Measurements from ENCODE around the gene TMED10. TPM values are rescaled to one million over a fixed set of nuclear protein-coding genes. Genes with fewer than 3 reads are reported as not detected.
"Not testable (repeated sequence)": the region's sequence is repeated elsewhere in the genome, so short reads cannot be mapped to it uniquely, and the experiment has no call there.

Gene TMED10
- total RNA-seq, 1 donor from 2014 or later: 286 TPM

DNA sequence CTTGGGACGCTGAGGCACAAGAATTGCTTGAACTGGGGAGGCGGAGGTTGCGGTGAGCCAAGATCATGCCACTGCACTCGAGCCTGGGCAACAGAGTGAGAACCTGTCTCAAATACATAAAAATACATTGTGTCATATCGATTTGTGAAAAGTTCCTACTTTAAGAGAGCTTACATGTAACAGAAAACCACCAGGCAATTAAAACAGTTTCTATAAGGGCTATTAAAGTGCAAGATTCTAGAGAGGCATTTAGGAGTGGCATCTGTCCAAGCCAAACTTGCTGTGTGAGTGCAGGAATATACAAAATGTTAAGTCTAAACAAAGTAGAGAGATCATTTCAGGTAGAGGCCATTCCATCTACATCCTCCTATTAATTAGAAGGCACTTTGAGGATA, 47.8 kb downstream of the TMED10 start:
- peaks cover 58% of the 10 kb centered on the region for H3K4me1 ChIP-seq
- DNase-seq: no peak
- peaks cover 26% of the 10 kb centered on the region for H3K36me3 ChIP-seq
- H3K27ac ChIP-seq: no peak overlapping the region
- intact Hi-C loops (cut with DNase I): no loop called here
- ATAC-seq: no peak
- no peaks in the 10 kb centered on the region for H3K9me3 ChIP-seq
- H3K4me3 ChIP-seq: no peak overlapping the region
- TF ChIP-seq, protein P1, sequence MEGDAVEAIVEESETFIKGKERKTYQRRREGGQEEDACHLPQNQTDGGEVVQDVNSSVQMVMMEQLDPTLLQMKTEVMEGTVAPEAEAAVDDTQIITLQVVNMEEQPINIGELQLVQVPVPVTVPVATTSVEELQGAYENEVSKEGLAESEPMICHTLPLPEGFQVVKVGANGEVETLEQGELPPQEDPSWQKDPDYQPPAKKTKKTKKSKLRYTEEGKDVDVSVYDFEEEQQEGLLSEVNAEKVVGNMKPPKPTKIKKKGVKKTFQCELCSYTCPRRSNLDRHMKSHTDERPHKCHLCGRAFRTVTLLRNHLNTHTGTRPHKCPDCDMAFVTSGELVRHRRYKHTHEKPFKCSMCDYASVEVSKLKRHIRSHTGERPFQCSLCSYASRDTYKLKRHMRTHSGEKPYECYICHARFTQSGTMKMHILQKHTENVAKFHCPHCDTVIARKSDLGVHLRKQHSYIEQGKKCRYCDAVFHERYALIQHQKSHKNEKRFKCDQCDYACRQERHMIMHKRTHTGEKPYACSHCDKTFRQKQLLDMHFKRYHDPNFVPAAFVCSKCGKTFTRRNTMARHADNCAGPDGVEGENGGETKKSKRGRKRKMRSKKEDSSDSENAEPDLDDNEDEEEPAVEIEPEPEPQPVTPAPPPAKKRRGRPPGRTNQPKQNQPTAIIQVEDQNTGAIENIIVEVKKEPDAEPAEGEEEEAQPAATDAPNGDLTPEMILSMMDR (IDR thresholded peaks at IDR 0.05): no peak
- H3K27me3 ChIP-seq (ENCODE audit: low read depth): no peaks in the 10 kb centered on the region

DNA sequence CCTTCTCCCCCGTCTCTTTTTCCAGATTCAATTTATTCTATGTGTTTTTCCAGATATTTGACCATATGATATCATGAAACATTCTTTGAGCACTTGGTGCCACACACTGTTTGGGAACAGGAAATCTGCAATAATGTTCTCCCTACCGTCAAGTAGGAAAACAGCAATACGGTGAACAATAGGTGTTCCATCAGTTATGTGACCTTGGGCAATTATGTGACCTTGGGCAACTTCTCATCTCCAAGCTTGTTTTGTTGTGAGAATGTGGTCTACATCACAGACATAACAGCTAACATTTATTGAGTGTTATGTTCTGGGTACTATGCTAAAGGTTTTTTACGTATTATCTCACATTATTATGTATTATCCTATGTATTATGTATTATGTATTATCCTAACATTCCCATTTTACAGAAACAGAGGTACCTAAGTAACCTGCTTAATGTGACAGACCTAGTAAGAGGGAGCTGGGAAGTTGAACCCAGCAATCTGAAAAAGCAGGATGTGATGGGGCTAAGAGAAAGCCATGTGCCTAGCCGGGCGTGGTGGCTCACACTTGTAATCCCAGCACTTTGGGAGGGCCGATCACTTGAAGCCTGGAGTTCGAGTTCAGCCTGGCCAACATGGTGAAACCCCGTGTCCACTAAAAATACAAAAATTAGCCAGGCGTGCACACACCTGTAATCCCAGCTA, 48.4 kb downstream of the TMED10 start:
- H3K27me3 ChIP-seq (ENCODE audit: low read depth): no peaks in the 10 kb centered on the region
- DNase-seq (no peak), ATAC-seq (no peak)
- H3K4me3 ChIP-seq: peak overlapping the region; percentile 94
- intact Hi-C loops (cut with DNase I): no loop called here
- peaks cover 21% of the 10 kb centered on the region for H3K36me3 ChIP-seq
- peak overlapping the region; percentile 99 for H3K27ac ChIP-seq
- no peaks in the 10 kb centered on the region for H3K9me3 ChIP-seq
- H3K4me1 ChIP-seq: peaks cover 53% of the 10 kb centered on the region
- TF ChIP-seq, protein P1 (IDR thresholded peaks at IDR 0.05): no peak

DNA sequence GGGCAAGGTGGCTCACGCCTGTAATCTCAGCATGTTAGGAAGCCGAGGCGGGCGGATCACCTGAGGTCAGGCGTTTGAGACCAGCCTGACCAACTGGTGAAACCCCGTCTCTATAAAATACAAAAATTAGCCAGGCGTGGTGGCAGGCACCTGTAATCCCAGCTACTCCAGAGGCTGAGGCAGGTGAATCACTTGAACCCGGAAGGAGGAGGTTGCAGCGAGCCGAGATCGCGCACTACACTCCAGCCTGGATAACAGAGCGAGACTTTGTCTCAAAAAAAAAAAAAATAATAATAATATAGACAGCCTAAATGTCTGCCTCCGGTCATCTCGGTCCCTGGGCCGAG, 49.0 kb downstream of the TMED10 start:
- peak; percentile 15 to 44 for ATAC-seq
- H3K27ac ChIP-seq: peak overlapping the region; percentile 99
- DNase-seq; H3K27me3 ChIP-seq (ENCODE audit: low read depth); H3K9me3 ChIP-seq; intact Hi-C loops (cut with DNase I): not testable (repeated sequence)
- H3K4me3 ChIP-seq: peak overlapping the region; percentile 94
- peaks cover 15% of the 10 kb centered on the region for H3K36me3 ChIP-seq
- peaks cover 47% of the 10 kb centered on the region for H3K4me1 ChIP-seq

DNA sequence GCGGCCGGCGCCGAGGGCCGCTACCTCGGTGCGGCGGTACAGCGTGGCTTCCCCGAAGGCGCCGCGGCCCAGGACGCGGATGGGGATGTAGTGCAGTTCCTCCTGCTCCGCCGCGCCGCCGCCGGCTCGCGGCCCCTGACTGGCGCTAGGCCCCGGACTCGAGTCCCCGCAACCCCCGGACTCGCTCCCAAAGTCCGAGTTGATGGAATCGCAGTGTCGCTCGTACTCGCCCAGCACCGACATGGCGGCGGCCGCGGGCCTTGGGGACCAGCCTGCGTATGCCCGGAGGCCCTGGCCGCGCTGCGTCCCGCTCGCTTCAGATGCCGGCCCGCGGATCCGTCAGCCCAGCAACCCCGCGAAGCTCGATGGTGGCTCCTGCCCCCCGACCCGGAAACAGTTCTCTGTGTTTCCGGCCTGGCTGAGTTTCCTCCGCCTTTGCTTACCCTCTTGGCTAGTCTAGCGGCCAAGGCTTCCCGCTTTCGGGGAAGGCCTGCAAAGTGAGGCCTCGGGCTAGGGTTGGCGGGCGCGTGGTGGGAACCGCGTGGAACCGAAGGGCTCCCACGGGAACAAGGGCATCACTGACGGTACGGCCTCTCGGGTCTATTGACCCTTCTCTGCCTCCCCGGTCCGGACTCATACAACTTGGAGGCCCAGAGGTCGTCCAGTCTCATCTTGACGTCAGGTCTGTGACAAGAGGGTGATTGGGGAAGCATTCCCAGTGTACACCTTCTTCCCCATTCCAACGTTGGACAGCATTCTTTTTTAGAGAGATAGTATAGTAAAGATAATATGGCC, 49.5 kb downstream of the TMED10 start, which contains the start of gene NEK9:
NEK9 (minus strand) TSS at position 370 of the 795 bp plus-strand sequence; CDS start at position 243, 127 bp downstream.
- peak; percentile 96 to 98 for ATAC-seq
- Histone ChIP-seq H3K27ac (peak within 1 kb of the TSS; percentile 99), H3K27me3 (ENCODE audit: low read depth) (no peaks in the 10 kb centered on the region), H3K36me3 (peaks cover 11% of the 10 kb centered on the region), H3K4me1 (peaks cover 47% of the 10 kb centered on the region), H3K9me3 (no peaks in the 10 kb centered on the region), H3K4me3 (peak within 1 kb of the TSS; percentile 94)
- intact Hi-C loops (cut with DNase I): no loop called here
- DNase-seq: peak; percentile 93
- TF ChIP-seq, protein P1 (IDR thresholded peaks at IDR 0.05): no peak

DNA sequence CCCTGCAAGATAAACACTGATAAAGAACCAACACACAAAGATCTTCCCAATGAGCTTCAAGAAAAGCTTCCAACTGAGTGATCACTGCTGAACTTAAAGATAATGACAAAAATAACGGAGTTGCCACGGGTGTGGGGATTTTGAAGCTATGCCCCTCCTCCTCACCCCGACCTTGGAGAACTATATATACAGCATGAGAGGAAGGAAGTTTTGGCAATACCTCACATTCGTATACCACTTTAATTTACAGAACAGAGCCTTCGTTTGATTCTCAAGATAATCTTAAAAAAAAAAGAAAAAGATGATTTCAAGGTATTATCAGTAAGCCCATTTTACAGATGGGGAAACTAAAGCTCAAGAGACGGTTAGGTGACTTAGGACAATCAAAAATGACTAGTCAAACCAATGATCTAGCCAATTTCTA, 50.3 kb downstream of the TMED10 start:
- H3K4me3 ChIP-seq: peak overlapping the region; percentile 94
- H3K36me3 ChIP-seq: peaks cover 8% of the 10 kb centered on the region
- TF ChIP-seq, protein P1 (IDR thresholded peaks at IDR 0.05): no peak
- no peaks in the 10 kb centered on the region for H3K27me3 ChIP-seq (ENCODE audit: low read depth)
- DNase-seq (no peak), ATAC-seq (no peak)
- H3K9me3 ChIP-seq: no peaks in the 10 kb centered on the region
- peak overlapping the region; percentile 99 for H3K27ac ChIP-seq
- intact Hi-C loops (cut with DNase I): no loop called here
- H3K4me1 ChIP-seq: peaks cover 51% of the 10 kb centered on the region

DNA sequence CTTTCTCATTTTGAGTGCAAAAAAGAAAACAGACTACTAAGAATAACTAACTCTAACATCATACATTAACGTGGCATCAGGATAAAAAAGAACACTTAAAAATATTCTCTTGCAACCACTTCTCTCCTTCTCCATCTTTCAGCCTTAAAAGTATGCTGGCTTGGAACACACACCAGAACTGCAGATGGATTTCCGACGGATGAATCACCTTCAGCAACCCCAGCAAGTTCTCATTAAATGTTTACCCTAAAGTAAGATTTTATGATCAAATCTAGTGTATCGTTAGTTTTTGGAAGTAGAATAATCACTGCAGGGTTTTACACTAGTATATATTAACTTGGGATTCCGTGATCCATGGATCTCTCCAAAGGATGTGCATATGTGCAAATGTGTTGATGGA, 50.8 kb downstream of the TMED10 start:
- TF ChIP-seq, protein P1 (IDR thresholded peaks at IDR 0.05): no peak
- peak overlapping the region; percentile 94 for H3K4me3 ChIP-seq
- H3K4me1 ChIP-seq: peaks cover 56% of the 10 kb centered on the region
- no peak overlapping the region for H3K27ac ChIP-seq
- DNase-seq (no peak), ATAC-seq (no peak)
- intact Hi-C loops (cut with DNase I): no loop called here
- H3K36me3 ChIP-seq: peaks cover 11% of the 10 kb centered on the region
- no peaks in the 10 kb centered on the region for H3K27me3 ChIP-seq (ENCODE audit: low read depth)
- no peaks in the 10 kb centered on the region for H3K9me3 ChIP-seq

Measured in lower lobe of right lung (tissue), 2 donors.